Measurements from ENCODE around the gene CYP1A1. TPM values are rescaled to one million over a fixed set of nuclear protein-coding genes. Genes with fewer than 3 reads are reported as not detected.

The CYP1A1 gene, protein sequence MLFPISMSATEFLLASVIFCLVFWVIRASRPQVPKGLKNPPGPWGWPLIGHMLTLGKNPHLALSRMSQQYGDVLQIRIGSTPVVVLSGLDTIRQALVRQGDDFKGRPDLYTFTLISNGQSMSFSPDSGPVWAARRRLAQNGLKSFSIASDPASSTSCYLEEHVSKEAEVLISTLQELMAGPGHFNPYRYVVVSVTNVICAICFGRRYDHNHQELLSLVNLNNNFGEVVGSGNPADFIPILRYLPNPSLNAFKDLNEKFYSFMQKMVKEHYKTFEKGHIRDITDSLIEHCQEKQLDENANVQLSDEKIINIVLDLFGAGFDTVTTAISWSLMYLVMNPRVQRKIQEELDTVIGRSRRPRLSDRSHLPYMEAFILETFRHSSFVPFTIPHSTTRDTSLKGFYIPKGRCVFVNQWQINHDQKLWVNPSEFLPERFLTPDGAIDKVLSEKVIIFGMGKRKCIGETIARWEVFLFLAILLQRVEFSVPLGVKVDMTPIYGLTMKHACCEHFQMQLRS
- total RNA-seq (2021; ENCODE audit: unreplicated experiment) (0.15 TPM), Bru-seq, nascent RNA (percentile 10 among the genes with signal in this experiment), BruChase-seq, experiment 1, labeled RNA remaining after a 2-hour chase (percentile 10 among the genes with signal in this experiment), BruChase-seq, experiment 2, labeled RNA remaining after a 6-hour chase (percentile 25 among the genes with signal in this experiment)
- polyA plus RNA-seq (2012; ENCODE audit: insufficient read length) = 0.08 TPM
- long read RNA-seq, partial matches to known transcripts = 0 of 1 reads
- long read RNA-seq, other reads (novel, unspliced or antisense) = 1 of 1 reads

DNA sequence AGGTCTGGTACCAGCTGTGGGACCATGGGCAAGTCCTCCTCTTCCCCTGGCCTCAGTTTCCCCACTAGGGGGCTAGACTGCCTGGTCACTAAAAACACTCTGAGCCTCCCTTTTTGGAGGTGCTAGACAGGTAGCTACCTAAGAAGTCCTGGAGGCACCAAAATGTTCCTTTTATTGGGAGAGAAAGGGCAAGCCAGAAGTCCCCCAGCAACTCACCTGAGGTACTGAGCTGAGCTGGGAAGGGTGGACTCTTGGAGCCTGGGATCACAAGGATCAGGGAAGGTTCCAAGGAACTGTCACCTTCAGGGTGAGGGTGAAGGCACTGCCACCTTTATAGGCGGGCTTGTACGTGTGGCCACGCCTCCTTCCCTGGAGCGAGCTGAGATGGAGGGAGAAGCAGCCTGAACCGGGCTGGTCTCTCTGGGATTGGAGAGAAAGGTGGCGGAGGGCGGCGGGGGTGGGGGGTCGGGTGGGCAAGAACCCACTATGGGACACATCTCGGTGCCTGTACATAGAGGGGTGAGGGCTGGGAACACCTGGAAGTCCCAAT, at the start of gene CYP1A1:
Gene CYP1A1, minus strand, starts transcription at position 304 of the 550 bp plus-strand sequence. CDS start 2,431 bp downstream, outside the sequence.
- ChIA-PET POLR2A (interaction anchor here (0.6 kb wide), 1 partner anchor 29 kb away, joined by 3 read pairs; no protein-coding TSS in a partner anchor), CTCF (interaction anchor here (0.6 kb wide), 2 partner anchors 43 to 104 kb away, joined by 3 to 4 read pairs; no protein-coding TSS in a partner anchor)
- no peaks in the 10 kb centered on the region for H3K36me3 ChIP-seq (ENCODE audit: control insufficient read depth, insufficient read depth, low read length)
- H3K27me3 ChIP-seq (ENCODE audit: control insufficient read depth, insufficient read depth, low read length) = peaks cover 2% of the 10 kb centered on the region; the same call in 1 of the 2 replicates
- BruUV-seq (replicated peaks) = no TSS peak
- H3K4me3 ChIP-seq (ENCODE audit: low read depth in 2 of 2, low read length in 2 of 2) = peak within 1 kb of the TSS; percentile 61 to 64
- no peak within 1 kb of the TSS for H3K27ac ChIP-seq (ENCODE audit: low read length)
- intact Hi-C loops (cut with micrococcal nuclease; ENCODE audit: unreplicated experiment) (no loop called here), in situ Hi-C loops (cut with HindIII; ENCODE audit: low pct_unique_long_range_greater_than_20kb, low sequenced_read_pairs) (no loop called here)
- no peaks in the 10 kb centered on the region for H3K9me3 ChIP-seq (ENCODE audit: control insufficient read depth, insufficient read depth, low read depth, low read length)
- DNase-seq (ENCODE audit: low read depth, low spot score) (no peak), ATAC-seq (peak; percentile 79)
- TF ChIP-seq, protein P1, sequence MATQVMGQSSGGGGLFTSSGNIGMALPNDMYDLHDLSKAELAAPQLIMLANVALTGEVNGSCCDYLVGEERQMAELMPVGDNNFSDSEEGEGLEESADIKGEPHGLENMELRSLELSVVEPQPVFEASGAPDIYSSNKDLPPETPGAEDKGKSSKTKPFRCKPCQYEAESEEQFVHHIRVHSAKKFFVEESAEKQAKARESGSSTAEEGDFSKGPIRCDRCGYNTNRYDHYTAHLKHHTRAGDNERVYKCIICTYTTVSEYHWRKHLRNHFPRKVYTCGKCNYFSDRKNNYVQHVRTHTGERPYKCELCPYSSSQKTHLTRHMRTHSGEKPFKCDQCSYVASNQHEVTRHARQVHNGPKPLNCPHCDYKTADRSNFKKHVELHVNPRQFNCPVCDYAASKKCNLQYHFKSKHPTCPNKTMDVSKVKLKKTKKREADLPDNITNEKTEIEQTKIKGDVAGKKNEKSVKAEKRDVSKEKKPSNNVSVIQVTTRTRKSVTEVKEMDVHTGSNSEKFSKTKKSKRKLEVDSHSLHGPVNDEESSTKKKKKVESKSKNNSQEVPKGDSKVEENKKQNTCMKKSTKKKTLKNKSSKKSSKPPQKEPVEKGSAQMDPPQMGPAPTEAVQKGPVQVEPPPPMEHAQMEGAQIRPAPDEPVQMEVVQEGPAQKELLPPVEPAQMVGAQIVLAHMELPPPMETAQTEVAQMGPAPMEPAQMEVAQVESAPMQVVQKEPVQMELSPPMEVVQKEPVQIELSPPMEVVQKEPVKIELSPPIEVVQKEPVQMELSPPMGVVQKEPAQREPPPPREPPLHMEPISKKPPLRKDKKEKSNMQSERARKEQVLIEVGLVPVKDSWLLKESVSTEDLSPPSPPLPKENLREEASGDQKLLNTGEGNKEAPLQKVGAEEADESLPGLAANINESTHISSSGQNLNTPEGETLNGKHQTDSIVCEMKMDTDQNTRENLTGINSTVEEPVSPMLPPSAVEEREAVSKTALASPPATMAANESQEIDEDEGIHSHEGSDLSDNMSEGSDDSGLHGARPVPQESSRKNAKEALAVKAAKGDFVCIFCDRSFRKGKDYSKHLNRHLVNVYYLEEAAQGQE (IDR thresholded peaks at IDR 0.05; ENCODE audit: insufficient read depth in 1 of 2, low read depth in 2 of 2, low read length in 1 of 2) = no peak
- TF ChIP-seq POLR2AphosphoS5 (IDR thresholded peaks at IDR 0.05; ENCODE audit: low read depth, low read length) (no peak), SIN3A (IDR thresholded peaks at IDR 0.05; ENCODE audit: borderline replicate concordance, insufficient read depth, low read depth, low read length) (no peak), TCF7L2 (IDR thresholded peaks at IDR 0.05; ENCODE audit: low read depth, low read length) (no peak)
- TF ChIP-seq, protein P2, sequence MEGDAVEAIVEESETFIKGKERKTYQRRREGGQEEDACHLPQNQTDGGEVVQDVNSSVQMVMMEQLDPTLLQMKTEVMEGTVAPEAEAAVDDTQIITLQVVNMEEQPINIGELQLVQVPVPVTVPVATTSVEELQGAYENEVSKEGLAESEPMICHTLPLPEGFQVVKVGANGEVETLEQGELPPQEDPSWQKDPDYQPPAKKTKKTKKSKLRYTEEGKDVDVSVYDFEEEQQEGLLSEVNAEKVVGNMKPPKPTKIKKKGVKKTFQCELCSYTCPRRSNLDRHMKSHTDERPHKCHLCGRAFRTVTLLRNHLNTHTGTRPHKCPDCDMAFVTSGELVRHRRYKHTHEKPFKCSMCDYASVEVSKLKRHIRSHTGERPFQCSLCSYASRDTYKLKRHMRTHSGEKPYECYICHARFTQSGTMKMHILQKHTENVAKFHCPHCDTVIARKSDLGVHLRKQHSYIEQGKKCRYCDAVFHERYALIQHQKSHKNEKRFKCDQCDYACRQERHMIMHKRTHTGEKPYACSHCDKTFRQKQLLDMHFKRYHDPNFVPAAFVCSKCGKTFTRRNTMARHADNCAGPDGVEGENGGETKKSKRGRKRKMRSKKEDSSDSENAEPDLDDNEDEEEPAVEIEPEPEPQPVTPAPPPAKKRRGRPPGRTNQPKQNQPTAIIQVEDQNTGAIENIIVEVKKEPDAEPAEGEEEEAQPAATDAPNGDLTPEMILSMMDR (IDR thresholded peaks at IDR 0.05) = no peak
- no peaks in the 10 kb centered on the region for H3K4me1 ChIP-seq (ENCODE audit: control insufficient read depth, insufficient read depth, low read length)

DNA sequence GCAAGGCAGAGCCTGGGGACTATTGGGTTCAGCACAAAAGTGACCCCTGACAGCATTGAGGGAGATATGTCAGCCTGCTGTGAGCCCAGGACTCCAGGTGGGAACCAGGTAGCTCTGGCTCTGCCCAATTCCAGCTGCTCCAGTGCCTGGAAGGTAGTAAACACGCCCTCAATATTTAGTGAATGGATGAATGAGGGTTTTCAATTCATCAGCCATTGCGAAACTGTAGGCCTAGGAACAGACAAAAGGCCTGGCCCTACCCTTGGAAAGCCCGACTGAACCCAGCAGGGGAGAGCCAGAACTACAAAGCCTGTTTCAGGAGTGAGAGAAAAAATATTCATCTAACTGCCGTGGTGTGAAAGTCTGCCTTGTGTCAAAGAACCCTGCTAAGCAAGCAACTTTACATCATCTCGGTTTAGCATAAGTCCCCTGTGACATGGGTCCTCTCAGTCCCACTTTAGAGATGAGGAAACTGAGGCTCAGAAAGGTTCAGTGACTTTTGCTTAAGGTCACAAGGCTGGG, 48.5 kb upstream of the CYP1A1 start:
- Histone ChIP-seq H3K4me1 (ENCODE audit: control insufficient read depth, insufficient read depth, low read length) (peaks cover 9% of the 10 kb centered on the region), H3K4me3 (ENCODE audit: low read depth in 2 of 2, low read length in 2 of 2) (no peak overlapping the region), H3K27ac (ENCODE audit: low read length) (no peak overlapping the region), H3K36me3 (ENCODE audit: control insufficient read depth, insufficient read depth, low read length) (no peaks in the 10 kb centered on the region), H3K9me3 (ENCODE audit: control insufficient read depth, insufficient read depth, low read depth, low read length) (no peaks in the 10 kb centered on the region), H3K27me3 (ENCODE audit: control insufficient read depth, insufficient read depth, low read length) (no peaks in the 10 kb centered on the region)
- TF ChIP-seq, protein P1 (IDR thresholded peaks at IDR 0.05; ENCODE audit: insufficient read depth in 1 of 2, low read depth in 2 of 2, low read length in 1 of 2) = no peak
- TF ChIP-seq POLR2AphosphoS5 (IDR thresholded peaks at IDR 0.05; ENCODE audit: low read depth, low read length) (no peak), TCF7L2 (IDR thresholded peaks at IDR 0.05; ENCODE audit: low read depth, low read length) (no peak), SIN3A (IDR thresholded peaks at IDR 0.05; ENCODE audit: borderline replicate concordance, insufficient read depth, low read depth, low read length) (no peak)
- TF ChIP-seq, protein P2 (IDR thresholded peaks at IDR 0.05) = no peak
- no peak for DNase-seq (ENCODE audit: low read depth, low spot score)
- ChIA-PET POLR2A (interaction anchor here (0.6 kb wide), 1 partner anchor 36 kb away, joined by 3 read pairs; no protein-coding TSS in a partner anchor), CTCF (interaction anchor here (0.6 to 1.4 kb wide), 4 partner anchors 12 to 229 kb away, joined by 4 to 11 read pairs (median 6); no protein-coding TSS in a partner anchor)
- no TSS peak for BruUV-seq (replicated peaks)
- intact Hi-C loops (cut with micrococcal nuclease; ENCODE audit: unreplicated experiment) (loop anchor here (10.0 kb wide), 2 partner anchors 61 to 181 kb away; partner anchors contain the start of gene RPP25), in situ Hi-C loops (cut with HindIII; ENCODE audit: low pct_unique_long_range_greater_than_20kb, low sequenced_read_pairs) (loop anchor here (25.0 kb wide), 1 partner anchor 136 kb away; no protein-coding TSS in a partner anchor)
- no peak for ATAC-seq

All from Panc1 (cell line).